Glutamatergic neuron (in vitro differentiated cells): Measurements from ENCODE around the gene ACTA1. TPM values are rescaled to one million over a fixed set of nuclear protein-coding genes. Genes with fewer than 3 reads are reported as not detected.

Experiments used
- DNase-seq: peaks from one replicate; pipeline ENCODE4 v3.0.0; 2022
- H3K27ac Mint-ChIP-seq: one replicate; pipeline ENCODE4 v1.8.0; 2020; ENCODE audit warnings: mild to moderate bottlenecking, mixed read lengths, inconsistent platforms; ENCODE audit not compliant: unreplicated experiment
- H3K27me3 Mint-ChIP-seq: one replicate; pipeline ENCODE4 v1.8.0; 2020; ENCODE audit warnings: mild to moderate bottlenecking, moderate library complexity, mixed read lengths, inconsistent platforms; ENCODE audit not compliant: unreplicated experiment
- H3K36me3 Mint-ChIP-seq: one replicate; pipeline ENCODE4 v1.8.0; 2020; ENCODE audit warnings: mild to moderate bottlenecking, mixed read lengths, inconsistent platforms; ENCODE audit not compliant: unreplicated experiment
- H3K4me1 Mint-ChIP-seq: one replicate; pipeline ENCODE4 v1.8.0; 2020; ENCODE audit warnings: mild to moderate bottlenecking, low read depth, mixed read lengths, inconsistent platforms; ENCODE audit not compliant: unreplicated experiment
- H3K4me3 Mint-ChIP-seq: one replicate; pipeline ENCODE4 v1.8.0; 2020; ENCODE audit warnings: mild to moderate bottlenecking, mixed read lengths, inconsistent platforms; ENCODE audit not compliant: unreplicated experiment
- H3K9me3 Mint-ChIP-seq: one replicate; pipeline ENCODE4 v1.8.0; 2020; ENCODE audit warnings: mild to moderate bottlenecking, moderate library complexity, mixed read lengths, inconsistent platforms; ENCODE audit not compliant: unreplicated experiment
- total RNA-seq: library from RNA; stranded (reverse); fragmentation: NEBNext Ultra II Directional; extraction: Animal tissue kit (Norgen Biotek cat#: 25700); gene quantifications from one replicate; pipeline ENCODE4 v1.2.1, GENCODE V29; 2021; ENCODE audit not compliant: unreplicated experiment
- TF ChIP-seq, protein P1 (sequence below): fragments of 200-600 bp; sonication (generic); IDR thresholded peaks from one replicate; pipeline ENCODE4 v1.5.0; 2021; ENCODE audit not compliant: partially characterized antibody, unreplicated experiment

ACTA1 gene
- total RNA-seq, 1 donor from 2014 or later, result 1.9 TPM

DNA sequence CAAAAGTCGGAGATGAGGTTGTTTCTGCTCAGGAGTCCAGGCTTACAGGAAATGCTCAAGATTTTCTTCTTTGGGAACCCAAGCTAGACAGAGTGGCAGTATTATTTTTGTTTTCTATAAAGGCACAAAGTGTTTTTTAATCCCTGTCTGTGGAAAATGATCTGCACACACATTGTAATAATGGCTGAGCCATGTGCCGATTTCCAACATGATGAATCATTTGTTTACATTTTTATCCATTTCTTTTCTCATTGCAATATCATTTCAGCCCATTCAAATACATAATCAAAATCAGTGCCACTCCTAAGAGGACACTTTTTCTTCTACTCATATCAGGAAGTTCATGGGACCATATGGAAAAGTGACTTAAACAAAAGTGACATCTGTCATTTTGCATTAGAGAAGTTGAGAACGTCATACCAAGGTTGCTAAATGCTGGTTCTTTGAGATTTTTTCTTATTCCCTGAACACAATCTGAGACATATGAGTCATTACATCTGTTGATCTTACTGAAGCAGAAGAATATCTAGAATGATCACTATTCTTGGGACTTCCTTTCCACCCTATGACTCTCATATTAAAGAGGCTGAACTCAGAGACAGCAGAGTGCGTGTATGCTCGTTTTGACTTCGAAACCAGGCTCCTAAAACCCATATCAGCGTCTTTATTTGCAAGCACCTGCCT is 44.9 kb downstream of the ACTA1 start:
- Mint-ChIP-seq H3K27ac (no peak overlapping the region), H3K4me1 (no peaks in the 10 kb centered on the region), H3K27me3 (peaks cover 3% of the 10 kb centered on the region), H3K4me3 (no peak overlapping the region), H3K9me3 (peaks cover 1% of the 10 kb centered on the region), H3K36me3 (peaks cover 8% of the 10 kb centered on the region)
- TF ChIP-seq, protein P1, sequence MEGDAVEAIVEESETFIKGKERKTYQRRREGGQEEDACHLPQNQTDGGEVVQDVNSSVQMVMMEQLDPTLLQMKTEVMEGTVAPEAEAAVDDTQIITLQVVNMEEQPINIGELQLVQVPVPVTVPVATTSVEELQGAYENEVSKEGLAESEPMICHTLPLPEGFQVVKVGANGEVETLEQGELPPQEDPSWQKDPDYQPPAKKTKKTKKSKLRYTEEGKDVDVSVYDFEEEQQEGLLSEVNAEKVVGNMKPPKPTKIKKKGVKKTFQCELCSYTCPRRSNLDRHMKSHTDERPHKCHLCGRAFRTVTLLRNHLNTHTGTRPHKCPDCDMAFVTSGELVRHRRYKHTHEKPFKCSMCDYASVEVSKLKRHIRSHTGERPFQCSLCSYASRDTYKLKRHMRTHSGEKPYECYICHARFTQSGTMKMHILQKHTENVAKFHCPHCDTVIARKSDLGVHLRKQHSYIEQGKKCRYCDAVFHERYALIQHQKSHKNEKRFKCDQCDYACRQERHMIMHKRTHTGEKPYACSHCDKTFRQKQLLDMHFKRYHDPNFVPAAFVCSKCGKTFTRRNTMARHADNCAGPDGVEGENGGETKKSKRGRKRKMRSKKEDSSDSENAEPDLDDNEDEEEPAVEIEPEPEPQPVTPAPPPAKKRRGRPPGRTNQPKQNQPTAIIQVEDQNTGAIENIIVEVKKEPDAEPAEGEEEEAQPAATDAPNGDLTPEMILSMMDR, result no peak
- DNase-seq, result no peak

DNA sequence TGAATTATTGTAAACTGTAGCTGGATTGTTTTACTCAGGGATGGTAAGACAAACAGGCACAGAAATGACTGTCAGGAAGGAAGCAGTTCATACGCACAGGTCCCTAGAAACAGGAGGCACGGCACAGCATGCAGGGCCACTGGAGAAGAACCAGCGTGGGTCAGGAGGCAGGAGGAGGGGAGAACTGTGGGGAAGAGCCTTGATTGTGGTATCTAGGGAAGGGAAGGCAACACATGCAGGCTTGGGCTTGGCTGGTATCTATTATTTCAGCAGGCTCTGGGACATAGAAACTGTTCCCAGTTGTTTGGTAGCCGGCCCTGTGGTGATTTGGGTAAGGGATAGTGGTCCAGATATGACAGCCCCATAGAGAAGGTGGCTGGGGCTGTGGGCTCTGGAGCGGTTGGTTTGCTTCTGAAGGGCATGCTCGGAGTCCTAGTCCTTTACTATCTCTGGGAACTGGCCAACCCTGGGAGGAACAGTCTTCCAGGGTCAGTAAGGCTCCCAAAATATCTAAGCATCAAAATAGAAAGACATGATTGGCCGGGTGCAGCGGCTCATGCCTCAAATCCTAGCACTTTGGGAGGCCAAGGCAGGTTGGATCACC is 47.9 kb downstream of the ACTA1 start:
- Mint-ChIP-seq H3K4me1 (peaks cover 10% of the 10 kb centered on the region), H3K27ac (no peak overlapping the region), H3K27me3 (peaks cover 5% of the 10 kb centered on the region), H3K36me3 (peaks cover 8% of the 10 kb centered on the region), H3K4me3 (no peak overlapping the region), H3K9me3 (peaks cover 1% of the 10 kb centered on the region)
- DNase-seq, result no peak
- TF ChIP-seq, protein P1, result no peak

GRCh38 chr1:229384822-229385221 is 49.1 kb downstream of the ACTA1 start:
- TF ChIP-seq, protein P1, result no peak
- peaks cover 2% of the 10 kb centered on the region for H3K9me3 Mint-ChIP-seq
- peaks cover 19% of the 10 kb centered on the region for H3K4me1 Mint-ChIP-seq
- no peak overlapping the region for H3K27ac Mint-ChIP-seq
- no peaks in the 10 kb centered on the region for H3K36me3 Mint-ChIP-seq
- H3K27me3 Mint-ChIP-seq, result peaks cover 5% of the 10 kb centered on the region
- no peak overlapping the region for H3K4me3 Mint-ChIP-seq
- no peak for DNase-seq

DNA sequence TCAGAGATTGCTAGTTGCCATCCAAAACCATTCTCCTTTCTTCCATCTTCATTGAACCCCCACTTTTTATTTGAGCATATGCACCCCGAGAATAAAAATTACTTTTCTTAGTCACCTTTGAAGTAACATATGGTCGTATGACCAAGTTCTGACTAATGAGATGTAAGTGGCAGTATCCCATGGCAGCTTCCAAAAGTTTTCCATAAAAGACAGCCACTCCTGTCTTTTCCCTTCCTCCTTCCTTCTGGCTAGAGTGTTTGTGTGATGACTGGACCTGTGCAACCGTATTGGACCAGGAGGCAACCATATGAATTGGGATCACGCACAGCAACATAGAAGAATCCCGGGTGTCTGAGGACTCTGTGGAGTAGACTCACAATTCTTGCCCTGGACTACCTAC is 49.9 kb downstream of the ACTA1 start:
- H3K4me3 Mint-ChIP-seq, result no peak overlapping the region
- H3K27ac Mint-ChIP-seq, result no peak overlapping the region
- H3K4me1 Mint-ChIP-seq, result peaks cover 26% of the 10 kb centered on the region
- TF ChIP-seq, protein P1, result no peak
- peaks cover 5% of the 10 kb centered on the region for H3K27me3 Mint-ChIP-seq
- H3K36me3 Mint-ChIP-seq, result no peaks in the 10 kb centered on the region
- H3K9me3 Mint-ChIP-seq, result peaks cover 3% of the 10 kb centered on the region
- no peak for DNase-seq

- H3K27me3 Mint-ChIP-seq, result peaks cover 5% of the 10 kb centered on the region
- TF ChIP-seq, protein P1, result no peak
- no peak overlapping the region for H3K4me3 Mint-ChIP-seq
- no peaks in the 10 kb centered on the region for H3K36me3 Mint-ChIP-seq
- no peak overlapping the region for H3K27ac Mint-ChIP-seq
- peaks cover 29% of the 10 kb centered on the region for H3K4me1 Mint-ChIP-seq
- no peak for DNase-seq
- peaks cover 3% of the 10 kb centered on the region for H3K9me3 Mint-ChIP-seq
Observed at GRCh38 chr1:229383188-229383587, 50.7 kb downstream of the ACTA1 start.

Other genes starting within 250 kb of the ACTA1 start
- 63.0 TPM for gene RAB4A, start 163.0 kb downstream of the ACTA1 start, total RNA-seq
- gene CCSAP, start 91.0 kb downstream of the ACTA1 start, total RNA-seq, result 18.5 TPM
- gene NUP133, start 74.2 kb upstream of the ACTA1 start, total RNA-seq, result 42.9 TPM
- gene ABCB10, start 124.6 kb upstream of the ACTA1 start, total RNA-seq, result 15.0 TPM
- 19.6 TPM for gene TAF5L, start 192.0 kb upstream of the ACTA1 start, total RNA-seq
- 9.0 TPM for gene URB2, start 192.2 kb upstream of the ACTA1 start, total RNA-seq